NCI-H1436 treated with DMSO at 0.1 percent for 48 hours (cell line): Measurements from ENCODE around the gene LRRC73.
"Not testable (repeated sequence)": the region's sequence is repeated elsewhere in the genome, so short reads cannot be mapped to it uniquely, and the experiment has no call there.

Experiments
- DNase-seq: peaks from one replicate; lab custom pipeline; 2025; lab: John Stamatoyannopoulos, UW

The LRRC73 gene

DNA sequence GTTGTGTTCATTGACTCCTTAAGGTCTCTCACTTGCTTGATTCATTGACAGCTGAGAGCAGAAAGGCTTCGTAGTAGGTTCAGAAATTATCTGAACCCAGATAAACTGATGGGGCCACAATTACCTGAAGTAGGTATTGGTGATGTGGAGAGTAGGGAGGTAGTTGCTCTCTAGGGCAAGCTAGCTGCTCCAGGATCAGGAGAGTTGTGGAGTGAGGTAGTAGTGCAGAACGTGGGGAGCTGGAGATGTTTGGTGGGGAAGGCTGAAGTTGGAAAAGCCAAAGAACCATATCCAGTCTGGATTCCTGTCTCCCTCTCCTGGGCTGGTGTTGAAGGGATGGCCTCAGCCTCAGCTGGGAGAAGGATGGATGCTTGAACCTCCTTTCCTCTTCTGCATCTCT is 16.9 kb downstream of the LRRC73 start:
- DNase-seq, result no peak

GRCh38 chr6:43492673-43493072 is 17.5 kb downstream of the LRRC73 start:
- no peak for DNase-seq

DNA sequence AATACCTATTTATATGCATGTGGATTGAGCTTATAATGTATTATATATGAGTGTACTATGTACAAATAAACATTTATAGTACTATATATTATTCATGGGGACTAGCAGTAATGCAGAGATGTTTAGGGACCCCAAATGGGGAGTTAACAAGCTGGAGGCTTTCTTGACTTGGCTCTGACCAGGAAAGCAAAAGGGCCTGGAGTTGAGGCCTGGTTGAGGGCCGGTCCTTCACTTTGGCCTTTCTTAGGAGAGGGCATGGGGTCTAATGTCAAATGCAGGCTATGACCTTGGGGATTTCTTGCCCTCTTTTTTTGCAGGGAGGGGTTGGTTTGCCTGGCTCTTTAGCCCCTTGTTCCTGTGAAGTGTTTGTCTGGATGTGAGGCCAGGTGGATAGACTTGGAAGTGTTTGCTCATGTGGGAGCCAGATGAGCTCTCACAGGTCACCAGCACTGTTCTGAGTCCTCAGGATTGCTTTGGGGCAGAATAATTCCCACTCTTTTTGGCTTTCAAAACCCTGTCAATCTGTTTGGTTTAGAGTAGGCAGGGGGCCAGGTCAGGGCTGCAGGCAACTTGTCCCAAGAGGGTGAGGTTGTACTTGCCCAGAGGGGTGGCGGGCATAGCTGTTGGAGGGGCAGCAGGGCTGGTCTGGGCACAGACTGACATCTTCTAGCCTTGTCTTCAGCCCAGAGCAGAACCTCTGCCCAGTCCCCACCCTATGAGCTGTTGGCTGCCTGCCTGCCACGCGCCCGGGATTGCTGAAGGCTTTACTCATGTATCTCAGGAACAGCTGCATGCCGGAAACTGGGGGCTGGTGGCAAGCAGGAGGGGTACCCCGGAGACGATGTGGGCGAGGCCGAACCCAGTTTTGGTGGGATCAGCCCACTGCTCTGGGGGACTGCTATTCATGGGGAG is 18.1 kb downstream of the LRRC73 start:
- no peak for DNase-seq

DNA sequence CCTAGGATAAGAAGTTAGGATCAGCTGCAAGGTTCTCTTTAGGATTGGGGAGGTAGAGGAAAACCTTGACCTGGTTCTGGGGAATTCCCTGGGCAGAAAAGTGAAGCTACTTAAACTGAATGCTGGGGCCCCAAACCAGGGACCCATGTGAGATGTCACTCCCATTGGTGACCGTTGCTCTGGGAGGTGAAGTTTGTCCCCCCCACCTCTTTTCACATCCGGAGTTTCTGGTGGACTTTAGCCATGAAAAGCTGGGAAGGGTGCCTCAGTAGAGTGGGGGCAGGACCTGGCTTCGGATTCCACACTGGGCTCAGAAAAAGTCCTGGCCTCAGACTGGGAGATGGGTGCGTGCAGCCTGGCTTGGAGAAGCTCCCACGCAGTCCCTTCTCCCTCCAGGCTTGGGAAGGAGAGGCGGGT is 19.6 kb downstream of the LRRC73 start:
- no peak for DNase-seq

DNA sequence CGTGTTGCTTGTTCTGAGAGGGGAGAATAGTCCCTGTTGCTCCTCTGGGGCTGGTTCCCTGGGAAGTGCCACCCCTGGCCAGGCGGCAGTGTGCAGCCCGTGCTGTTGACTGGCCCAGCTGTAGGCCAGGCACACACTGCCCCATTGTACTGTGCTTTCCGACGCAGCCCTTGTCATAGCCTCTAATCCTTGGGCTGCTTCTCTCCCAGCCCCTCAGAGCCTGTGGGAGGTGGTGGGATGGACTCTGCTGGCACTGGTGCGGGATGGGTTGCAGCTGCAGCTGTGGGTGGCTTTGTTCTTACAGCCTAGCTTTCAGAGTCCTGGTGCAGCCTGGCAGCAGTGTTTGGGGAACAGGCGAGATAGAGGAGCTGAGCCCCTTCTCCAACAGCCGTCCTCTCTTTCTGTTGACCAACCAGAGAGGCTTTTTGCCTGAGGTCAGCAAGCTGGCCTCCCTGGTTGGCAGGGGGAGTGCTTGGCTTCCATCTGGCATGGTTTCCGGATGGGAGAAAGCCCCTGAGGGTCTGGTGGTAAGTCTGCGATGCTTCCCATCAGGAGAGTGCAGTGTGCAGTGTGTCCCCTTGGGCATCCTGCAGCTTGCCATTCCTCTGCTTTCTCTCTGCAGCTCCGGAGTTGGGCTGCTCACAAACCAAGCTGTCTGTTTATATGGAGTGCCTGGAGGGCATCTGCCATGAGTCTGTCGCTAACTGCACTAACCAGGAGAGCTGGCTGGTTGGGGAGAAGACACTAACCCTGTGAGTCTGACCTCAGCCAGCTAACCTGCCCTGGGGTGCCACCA is 20.7 kb downstream of the LRRC73 start:
- no peak for DNase-seq

GRCh38 chr6:43488667-43489276 is 21.4 kb downstream of the LRRC73 start:
- no peak for DNase-seq

DNA sequence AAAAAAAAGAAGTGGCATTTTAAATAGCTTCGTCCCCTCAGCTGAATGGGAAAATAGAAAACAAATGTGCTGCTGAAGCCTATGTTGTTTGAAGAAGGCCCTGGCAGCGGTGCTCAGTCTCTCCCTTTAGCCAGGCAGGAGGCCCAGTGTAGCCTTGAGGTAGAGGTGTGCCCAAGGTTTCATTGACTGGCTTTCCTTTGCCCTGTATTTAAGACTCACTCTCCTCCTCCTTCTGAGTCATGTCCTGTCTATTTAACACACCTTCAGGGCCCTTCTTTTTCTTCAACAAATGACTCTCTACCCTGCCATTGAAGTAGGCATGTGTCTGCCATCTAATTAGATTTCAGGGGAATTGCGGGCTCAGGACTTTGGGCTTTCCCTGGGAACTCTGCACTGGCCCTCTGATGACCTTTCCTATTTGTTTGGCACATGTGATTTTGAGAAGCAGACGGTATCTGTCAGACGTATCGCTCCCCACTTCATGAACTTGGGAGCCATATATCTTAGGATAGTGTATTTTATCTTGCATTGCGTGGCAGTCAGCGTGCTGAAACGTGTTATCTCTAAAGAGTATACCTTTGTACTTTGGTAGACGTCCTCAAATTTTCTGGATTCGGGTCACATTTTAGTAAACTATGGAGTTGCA is 28.4 kb downstream of the LRRC73 start:
- DNase-seq, result no peak

DNA sequence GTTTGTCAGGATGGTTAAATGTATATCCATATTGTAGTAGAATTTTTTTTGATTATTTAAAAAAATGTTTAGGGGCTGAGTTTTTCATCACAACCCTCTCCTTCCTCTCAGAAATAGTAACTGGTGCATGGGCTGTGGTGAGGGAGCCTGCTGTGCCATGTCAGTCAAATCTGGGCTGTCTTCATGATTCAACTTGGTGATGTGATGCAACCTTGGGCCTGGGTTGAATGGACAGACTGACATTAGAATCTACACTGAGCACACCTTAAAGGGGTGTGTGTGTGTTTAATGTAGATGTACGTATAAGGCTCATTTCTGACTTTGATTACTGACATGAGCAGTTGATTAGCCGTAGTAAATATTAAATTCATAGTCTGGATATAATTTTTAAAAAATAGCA is 29.1 kb downstream of the LRRC73 start:
- no peak for DNase-seq

- DNase-seq, result no peak
Observed at GRCh38 chr6:43478008-43478372, 32.2 kb downstream of the LRRC73 start.

GRCh38 chr6:43477235-43478007 is 32.7 kb downstream of the LRRC73 start, which contains the start of gene TJAP1:
TJAP1 (plus strand) TSS chr6:43477570; CDS start chr6:43499002, 21,432 bp downstream.
- DNase-seq, result peak; percentile 53

DNA sequence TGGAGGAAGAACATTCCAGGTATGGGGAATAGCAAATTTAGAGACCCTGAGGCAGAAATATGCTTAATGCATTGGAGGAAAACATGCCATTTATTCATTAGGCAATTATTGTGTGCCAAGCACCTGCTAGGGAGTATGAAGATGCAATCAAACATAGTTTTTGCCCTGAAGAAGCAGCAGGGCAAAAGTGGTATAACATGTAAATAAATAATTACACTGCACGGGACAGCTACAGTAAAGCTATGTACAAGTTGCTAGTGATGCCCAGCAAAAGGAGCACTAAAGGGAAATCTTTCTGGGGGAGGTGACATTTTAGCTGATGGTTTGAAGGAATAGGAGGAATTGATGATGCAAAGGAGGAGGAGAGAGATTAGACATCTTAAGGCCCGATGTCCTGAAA is 33.4 kb downstream of the LRRC73 start:
- no peak for DNase-seq

DNA sequence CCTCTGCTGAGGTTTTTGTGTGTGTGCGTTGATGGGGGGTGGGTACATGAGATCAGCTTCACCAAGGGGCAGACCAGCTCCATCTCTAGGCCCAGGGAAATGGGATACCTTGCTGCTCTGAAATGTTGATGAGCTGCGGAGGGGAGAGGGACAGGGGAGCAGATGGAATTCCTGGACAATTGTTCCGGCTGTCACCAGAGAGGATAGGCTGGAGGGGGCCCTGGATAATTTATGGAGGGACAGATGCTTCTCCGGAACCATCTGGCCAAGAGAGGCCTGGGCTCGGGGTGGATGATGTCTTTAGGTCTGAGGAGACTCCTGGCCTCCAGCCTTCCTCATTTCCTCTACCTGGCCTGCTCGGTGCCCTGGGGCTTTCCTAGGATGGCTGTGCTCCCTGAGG is 34.6 kb downstream of the LRRC73 start:
- no peak for DNase-seq

DNA sequence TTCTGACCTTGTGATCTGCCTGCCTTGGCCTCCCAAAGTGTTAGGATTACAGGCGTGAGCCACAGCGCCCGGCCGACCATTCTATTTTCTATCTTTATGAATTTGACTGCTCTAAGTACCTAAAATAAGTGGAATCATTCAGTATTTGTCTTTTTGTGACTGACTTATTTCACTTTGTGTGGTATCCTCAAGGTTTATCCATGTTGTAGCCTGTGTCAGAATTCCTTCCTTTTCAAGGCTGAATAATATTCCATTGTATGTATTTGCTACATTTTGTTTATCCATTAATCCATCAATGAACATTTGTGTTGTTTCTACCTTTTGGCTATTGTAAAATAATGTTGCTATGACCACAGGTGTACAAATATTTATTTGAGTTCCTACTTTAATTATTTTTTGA is 37.6 kb downstream of the LRRC73 start:
- no peak for DNase-seq

DNA sequence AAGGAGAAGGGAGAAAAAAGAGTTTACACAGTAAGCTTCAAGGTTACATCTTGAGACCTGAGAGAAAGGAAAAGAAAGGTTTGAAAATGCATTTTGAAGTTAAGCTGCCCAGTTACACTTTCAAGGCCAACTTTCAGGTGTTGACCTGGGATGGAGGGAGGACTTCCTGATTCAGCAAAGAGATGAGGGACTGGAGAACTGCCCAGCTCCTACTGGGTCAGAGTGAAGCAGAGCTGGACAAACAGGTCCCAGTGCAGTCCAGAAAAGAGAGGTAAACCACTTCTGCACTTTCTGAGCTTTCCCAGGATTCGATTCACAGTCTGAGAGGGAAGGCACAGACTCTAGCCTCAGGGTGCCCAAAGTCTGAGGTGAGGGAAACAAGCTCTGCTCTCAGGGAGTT is 38.7 kb downstream of the LRRC73 start:
- no peak for DNase-seq

DNA sequence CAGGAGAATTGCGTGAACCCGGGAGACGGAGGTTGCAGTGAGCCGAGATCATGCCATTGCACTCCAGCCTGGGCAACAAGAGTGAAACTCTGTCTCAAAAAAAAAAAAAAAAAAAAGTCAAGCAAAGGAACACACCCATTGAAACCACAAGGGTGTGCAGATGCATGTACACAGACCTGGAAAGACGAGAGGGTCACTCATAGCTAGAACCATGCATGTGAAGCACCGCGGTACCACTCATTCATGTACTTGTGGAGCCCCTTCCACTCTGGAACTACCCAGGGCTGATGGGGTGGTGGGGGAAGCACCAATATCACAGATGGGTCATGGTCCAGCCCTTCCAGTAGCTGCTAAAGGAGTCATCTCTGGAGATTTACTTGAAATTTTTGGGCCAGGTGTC is 40.2 kb downstream of the LRRC73 start:
- DNase-seq, result no peak

- DNase-seq, result no peak
Observed at GRCh38 chr6:43468748-43469681, 41.1 kb downstream of the LRRC73 start.

- no peak for DNase-seq
Observed at GRCh38 chr6:43468240-43468639, 41.9 kb downstream of the LRRC73 start.

DNA sequence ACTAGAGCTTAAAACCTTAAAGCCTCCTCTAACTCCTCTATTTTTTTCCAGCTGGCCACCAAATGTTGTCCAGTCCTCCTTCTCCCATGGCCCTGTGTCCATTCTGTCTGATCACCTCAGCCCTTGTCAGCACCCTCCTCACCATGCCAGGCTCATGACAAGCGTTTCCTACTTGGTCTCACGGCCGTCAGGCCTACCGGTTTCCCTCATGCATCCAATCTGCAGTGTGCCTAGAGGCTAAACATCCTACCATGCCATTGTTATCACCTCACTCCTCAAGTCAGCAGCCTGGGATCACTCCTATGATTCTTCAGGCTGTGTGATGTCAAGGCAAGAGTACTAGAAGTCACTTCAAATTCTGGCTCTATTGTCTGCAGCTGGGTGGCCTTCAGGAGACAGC is 42.4 kb downstream of the LRRC73 start:
- DNase-seq, result no peak

GRCh38 chr6:43467265-43467664 is 42.9 kb downstream of the LRRC73 start:
- not testable (repeated sequence) for DNase-seq

DNA sequence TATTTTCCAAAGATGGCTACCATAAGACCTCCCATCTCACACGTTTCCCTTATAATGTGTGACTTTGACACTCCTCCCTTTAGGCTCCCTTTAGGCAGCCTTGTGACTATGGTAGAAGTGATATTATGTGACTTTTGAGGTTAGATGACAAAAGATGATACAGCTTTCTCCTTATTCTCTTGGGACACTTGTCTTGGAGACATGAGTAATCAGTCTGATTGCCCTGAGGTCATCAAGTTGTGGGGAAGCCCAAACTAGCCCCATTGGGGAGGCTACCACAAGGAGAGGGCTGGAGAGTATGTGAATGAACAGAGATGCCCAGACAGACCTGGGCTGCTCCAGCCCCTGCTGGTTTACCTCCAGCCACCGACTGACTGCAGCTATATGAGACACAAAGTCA is 44.2 kb downstream of the LRRC73 start:
- no peak for DNase-seq
